GM18508 (cell line): Measurements from ENCODE around the gene ASPSCR1.

Experiments
- ATAC-seq: cut with Tn5 transposase; IDR thresholded peaks from one replicate; pipeline ENCODE4 v1.9.1; 2021; ENCODE audit warnings: moderate number of reproducible peaks; ENCODE audit not compliant: insufficient read depth, unreplicated experiment

Gene ASPSCR1

DNA sequence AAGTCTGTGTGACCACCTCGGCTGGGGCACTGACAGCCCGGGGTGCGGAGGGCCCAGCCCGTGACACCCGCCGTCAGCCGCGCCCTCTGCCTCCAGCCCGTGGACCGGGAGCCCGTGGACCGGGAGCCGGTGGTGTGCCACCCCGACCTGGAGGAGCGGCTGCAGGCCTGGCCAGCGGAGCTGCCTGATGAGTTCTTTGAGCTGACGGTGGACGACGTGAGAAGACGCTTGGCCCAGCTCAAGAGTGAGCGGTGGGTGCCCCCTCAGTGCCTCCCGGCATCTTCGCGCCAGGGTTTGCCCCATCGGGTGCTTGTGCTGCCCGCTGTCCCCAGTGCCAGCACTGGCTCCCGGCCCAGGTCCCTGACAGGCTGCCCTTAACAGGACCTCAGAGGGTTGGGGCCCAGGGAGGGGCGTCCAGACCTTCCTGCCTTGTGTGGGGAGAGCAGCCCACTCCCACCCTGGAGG is 31.5 kb downstream of the ASPSCR1 start:
- ATAC-seq = no peak

DNA sequence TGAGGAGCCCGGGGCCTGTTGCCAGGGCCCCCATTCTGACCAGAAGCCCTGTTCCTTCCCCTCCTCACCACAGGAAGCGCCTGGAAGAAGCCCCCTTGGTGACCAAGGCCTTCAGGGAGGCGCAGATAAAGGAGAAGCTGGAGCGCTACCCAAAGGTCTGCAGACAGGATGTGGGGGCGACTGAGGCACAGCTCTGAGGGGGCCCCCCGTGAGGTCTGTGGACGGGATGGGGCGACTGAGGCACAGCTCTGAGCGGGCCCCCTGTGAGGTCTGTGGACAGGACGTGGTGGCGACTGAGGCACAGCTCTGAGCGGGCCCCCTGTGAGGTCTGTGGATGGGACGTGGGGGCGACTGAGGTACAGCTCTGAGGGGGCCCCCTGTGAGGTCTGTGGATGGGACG is 32.0 kb downstream of the ASPSCR1 start:
- ATAC-seq = no peak

DNA sequence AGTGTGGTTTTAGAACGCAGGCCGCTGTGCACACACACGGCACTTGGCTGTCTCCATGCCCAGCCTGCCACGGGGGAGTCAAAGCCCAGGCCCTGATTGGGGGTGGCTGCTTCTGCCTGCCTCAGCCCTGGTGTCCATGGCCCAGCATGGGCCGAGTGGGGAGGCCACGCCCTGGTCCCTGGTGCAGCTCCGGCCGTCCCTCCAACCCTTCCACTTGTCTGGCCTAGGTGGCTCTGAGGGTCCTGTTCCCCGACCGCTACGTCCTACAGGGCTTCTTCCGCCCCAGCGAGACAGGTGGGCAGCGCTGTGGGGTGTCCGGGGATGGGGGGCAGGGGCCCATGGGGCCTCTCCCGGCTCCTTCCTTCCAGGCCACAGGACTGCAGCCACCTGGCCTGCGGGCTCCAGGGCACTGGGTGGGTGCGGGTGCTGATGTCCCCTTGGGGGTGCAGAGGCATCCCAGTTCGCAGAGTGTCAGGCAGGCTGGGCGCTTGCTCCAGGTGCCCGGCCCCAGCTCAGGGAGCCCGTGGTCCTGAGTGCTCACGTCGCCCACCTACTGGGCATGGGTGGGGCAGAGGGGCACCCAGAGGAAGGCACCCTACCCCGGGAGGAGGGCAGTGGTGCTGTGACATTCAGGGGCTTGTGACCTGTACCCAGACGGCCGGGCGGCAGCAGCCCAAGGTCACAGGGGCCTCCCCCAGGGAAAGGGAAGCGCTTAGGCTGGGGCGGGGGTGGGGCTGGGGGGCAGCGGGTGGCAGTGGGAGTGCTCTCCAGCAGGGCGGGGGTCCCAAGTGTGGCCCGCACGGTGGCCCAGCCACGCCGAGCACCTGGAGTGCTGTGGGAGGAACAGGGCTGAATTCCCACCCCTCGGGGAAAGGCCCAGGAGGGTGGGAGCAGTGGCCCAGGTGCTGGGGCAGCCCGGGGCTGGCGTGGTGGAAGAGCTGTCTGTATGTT is 33.4 kb downstream of the ASPSCR1 start:
- no peak for ATAC-seq

DNA sequence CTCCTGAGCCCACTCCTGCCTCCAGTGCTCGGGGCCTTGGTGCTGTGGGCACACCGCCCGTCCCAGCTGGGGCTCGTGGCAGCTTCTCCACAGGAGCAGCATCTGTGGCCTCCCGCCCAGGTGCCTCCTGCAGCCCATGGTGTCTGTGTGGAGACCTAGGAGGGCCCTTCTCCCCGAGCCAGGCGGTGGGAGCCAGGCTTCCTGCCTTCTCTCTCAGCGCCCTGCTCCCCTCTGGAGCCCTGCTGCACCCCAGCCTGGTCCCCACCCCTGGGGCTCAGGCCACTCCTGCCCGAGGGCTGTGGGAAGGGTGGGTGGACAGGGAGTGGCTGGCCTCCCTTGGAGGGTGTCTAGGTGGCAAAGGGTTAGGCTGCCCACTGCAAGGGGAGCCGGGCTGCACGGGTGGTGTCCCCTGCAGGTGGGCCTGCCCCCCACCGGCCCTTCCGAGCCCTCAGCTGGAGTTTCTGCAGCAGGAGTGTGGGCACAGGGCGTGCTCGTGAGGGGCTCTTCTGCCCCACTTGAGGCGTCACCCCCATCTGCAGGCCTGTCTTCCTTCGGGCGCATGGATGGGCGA is 34.3 kb downstream of the ASPSCR1 start:
- ATAC-seq = no peak

DNA sequence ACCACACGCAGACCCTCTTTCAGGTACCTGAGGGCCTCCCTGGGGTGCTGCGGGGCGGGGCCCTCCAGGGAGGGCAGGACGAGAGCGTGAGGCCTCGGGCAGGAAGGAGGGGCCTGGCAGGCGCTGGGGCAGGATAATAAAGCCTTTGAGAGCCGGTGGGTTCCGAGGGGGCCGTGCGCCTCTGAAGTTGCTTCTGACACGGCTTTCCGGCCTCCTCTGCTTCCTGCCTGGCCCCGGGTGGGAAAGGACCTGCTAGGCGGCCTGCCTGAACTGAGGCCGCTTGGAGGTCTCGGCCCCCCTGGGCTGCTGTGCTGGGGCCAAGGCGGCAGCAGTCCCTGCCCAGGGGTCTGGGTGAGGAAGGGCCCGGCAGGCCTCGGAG is 34.8 kb downstream of the ASPSCR1 start:
- no peak for ATAC-seq

DNA sequence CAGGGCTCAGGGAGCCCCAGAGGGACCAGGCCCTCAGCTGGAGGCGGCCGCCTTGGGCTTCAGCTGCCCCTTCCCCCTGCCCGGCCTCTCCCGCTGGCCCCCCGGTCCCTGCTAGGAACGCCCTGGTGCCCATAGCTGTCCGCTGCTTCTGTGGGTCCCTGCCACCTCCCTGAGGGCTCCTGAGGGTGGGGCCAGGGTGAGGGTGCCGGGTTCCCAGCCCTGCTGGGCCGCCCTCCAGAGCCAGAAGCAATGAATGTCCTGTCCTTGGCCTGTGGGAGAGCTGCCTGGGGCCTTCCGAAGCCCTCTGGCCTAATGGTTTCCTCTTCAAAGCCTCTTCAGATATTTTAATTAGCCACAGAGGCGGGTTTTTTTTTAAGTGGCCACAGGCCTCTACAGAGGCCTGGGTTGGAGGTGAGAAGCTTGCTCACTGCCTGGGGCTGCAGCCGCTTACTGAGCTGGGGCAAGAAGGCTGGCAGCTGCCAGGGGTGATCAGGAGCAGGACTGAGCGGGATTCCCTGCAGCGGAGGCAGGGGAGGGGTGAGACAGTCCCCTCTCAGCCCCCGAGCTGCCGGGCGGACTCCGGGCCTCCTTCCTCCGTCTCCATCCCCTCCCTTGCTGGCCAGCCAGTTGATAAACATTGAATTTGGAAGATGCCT is 35.3 kb downstream of the ASPSCR1 start:
- no peak for ATAC-seq

DNA sequence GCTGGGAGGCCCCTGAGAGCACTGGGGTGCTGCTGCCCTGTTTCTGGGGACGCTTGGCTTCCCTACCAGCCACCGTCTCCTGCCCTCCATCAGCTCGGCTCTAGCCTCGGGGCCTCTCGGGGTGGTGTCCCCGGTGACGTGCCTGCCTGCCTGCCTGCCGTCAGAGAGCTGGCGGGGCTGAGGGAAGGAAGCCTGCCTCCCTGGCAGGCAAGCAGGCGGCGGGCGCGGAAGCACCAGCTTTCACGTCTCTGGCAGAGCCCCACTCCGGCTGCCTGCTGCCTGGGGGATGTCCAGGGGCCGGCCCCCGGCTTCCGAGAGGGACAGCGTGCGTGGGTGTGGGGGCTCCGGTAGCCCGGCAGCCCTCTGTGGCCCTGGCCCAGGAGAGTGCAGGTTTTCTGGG is 35.9 kb downstream of the ASPSCR1 start:
- no peak for ATAC-seq

DNA sequence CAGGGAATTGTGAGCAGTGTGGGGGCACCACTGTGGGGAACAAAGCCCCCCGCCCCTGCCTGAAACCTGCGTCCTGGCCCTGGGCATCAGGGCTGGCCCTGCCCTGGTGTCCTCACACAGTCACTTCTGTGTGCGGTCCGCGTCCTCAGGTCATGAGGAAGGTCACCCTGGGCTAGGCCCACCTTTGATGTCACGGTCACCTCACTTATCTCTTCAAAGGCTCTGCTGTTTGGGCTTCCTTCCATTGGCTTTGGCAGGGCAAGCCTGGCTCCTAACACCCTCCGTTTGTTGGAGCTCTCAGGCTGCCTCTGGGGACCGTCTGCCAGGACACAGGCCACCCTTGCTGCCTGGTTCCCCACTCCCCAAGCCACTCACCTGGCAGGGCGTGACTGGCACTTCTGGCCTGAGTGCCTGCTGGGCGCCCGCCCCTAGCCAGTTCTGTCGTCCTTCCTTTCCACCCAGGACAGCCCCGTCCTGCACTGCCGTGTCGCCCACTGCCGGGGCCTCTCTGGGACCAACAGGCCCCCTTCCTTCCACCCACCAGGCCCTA is 36.4 kb downstream of the ASPSCR1 start:
- no peak for ATAC-seq

DNA sequence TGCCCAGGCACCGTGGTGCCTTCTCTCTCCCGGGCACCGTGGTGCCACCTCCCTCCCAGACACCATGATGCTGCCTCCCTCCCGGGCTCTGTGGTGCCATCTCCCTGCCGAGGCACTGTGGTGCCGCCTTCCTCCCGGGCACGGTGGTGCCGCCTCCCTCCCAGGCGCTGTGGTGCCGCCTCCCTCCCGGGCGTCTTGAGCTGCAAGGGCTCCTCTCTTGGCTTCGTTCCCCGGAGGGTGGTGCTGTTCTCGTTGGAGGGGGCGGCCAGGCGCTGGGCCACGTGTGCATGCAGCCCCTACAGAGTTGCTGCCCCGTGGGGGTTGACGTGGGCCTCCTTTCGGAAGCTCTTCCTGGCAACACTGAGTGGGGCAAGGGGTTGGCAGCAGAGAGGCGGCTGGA is 37.0 kb downstream of the ASPSCR1 start:
- ATAC-seq = no peak

DNA sequence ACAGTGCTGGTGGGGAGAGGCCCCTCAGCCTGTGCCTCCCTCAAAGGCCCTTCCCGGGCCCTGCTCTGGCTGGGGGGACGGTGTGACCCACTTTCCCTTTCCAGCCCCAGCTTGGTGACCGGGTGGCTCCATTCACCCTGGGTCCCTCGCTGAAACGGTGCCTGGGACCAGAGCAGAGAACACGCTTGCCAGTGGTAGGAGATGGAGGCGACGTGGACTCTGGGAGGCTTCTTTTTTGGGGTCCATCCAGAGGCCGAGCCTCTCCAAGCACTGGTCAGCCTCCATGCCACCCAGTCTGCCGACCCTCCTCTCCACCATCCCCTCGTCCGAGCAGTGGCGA is 37.5 kb downstream of the ASPSCR1 start:
- ATAC-seq = no peak

DNA sequence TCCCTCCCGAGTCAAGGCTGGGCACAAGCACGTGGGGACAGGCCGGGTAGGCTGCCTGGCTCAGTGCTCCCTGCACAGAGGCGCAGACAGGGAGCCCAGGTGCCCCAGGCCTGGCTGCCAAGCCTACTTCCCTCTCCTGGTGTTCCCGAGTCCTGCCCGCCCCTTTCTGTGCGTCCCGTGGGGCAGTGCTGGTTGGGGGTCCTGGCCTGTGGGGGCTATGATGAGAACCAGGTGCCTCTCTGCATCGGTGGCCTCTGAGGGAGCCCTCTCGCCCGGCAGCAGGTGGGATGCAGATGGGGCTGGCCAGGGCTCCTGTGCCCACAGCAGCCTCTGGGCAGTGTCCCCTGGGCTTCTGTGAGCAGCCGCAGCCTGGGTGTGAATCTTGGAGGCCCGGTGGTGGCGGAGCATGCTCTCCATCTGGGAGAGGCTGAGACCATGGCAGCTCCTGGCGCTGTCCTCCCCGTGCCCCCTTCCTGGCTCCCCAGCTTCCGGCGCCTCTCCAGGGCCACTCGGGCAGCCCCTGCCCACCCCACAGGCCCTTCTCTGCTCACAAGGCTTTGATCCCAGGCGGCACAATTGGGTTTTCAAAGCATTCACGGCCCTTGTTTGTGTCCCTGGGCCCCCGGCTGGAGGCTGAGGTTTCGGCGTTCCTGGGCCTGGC is 38.0 kb downstream of the ASPSCR1 start:
- ATAC-seq = no peak

DNA sequence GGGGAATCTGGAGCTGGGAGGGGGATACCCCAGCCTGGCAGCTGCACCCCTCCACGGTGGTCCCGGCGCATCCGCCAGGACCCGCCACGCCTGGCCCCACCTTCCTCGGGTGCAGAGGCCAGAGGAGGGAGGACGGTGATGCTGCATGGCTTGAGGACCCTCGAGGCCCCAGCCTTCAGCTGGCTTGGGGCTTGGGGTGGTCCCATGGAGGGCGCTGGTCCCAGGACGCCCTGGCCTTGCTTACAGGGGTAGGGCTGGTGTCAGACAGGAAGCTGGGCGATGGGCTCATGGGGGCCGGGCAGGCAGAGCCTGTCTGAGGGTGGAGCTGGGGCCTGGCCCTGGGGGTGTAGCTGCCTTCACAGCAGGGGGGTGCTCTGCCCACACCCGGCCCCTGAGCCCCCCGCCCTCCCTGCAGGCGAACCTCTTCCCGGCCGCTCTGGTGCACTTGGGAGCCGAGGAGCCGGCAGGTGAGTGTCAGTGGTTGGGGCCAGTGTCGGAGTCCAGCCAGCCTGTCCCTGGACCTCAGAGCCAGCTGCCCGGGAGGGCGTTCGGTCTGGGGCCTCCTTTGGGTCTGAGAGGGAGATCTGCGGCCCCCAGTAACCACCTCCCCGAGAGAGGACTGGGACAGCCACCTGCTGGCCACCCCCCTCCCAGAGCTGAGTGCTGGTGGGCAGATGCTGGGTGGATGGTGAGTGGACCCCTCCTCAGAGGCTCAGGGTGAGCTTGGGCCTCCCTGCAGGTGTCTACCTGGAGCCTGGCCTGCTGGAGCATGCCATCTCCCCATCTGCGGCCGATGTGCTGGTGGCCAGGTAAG is 38.8 kb downstream of the ASPSCR1 start:
- ATAC-seq = no peak

DNA sequence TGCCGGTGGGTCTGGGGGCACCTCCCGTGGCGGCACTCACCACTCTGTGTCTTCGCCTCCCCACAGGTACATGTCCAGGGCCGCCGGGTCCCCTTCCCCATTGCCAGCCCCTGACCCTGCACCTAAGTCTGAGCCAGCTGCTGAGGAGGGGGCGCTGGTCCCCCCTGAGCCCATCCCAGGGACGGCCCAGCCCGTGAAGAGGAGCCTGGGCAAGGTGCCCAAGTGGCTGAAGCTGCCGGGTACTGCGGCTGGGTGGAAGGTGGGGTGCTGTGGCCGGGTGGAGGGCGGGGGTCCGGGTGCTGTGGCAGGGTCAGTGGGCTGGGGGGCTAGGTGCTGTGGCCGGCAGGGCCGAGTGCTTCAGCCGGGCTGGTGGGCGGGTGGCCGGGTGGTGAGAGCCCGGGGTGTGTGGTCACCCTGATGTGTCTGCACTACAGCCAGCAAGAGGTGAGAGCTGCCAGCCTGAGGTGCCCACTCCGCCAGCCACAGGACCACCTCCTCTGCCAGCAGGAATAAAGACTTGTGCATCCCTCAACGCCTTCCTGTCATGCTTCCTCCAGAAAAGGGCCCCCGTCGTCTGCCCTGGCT is 39.5 kb downstream of the ASPSCR1 start:
- no peak for ATAC-seq

DNA sequence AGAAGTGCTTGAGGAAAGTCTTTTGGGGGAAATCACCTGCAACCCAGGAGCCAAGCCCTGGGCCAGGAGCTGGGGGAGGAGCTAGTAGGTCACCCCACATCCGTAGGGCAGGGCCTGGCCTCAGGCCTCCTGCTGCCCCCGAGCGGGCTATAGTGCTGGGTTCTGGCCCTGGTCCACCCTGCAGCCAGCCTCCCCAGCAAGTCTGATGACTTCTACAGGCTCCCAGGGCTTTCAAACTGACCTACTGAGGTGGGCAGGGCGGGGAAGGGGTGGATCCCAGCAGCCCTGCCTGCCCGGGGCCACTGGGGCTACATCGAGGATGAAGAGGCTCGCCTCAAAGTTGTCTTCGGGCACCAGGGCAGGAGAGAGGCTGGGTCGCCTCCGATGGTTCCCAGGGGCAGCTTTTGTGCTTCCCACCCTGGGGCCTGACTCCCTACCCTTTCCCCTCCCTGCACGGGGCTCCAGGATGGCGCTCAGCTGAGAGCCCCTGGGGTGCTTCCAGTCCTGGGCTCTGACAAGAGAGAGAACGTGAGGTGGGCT is 40.3 kb downstream of the ASPSCR1 start:
- ATAC-seq = no peak

DNA sequence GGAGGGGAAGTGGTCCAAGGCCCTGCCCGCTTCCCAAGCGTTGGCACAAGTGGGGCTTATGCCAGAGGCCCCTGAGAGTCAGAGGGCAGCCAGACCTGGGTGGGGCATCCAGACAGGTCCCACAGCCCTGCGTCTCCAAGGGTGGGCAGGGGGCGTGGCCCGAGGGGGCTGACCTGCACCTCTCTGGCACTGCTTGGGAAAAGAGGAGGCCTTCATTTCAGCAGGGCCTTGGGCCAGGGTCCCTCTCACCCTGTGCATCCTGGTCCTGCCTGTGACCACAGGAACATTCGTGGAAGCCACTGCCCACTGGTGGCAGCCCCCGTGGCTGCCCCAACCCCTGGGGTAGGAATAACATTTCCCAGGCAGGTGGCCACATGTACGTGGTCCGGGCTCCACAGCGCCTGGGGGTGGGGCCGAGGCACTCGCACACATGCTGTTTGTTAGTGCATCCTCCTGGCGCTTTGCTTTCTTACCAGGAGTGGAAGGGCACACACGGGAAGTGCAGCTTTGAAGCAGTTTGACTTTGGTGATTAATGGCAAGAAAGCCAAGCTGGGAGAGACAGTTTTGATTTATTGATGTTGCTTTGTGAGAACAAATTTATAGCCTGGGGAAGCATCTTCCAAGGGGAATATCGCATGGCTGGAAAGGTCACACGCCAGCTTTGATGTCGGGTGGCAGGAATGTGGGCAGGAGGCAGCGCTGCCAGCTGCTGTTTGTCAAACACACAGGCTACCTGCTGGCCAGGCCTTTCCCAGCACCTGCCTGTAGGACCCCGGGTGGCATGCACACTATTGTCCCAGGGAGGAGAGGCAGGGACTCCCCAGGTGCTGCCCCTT is 40.9 kb downstream of the ASPSCR1 start:
- no peak for ATAC-seq

DNA sequence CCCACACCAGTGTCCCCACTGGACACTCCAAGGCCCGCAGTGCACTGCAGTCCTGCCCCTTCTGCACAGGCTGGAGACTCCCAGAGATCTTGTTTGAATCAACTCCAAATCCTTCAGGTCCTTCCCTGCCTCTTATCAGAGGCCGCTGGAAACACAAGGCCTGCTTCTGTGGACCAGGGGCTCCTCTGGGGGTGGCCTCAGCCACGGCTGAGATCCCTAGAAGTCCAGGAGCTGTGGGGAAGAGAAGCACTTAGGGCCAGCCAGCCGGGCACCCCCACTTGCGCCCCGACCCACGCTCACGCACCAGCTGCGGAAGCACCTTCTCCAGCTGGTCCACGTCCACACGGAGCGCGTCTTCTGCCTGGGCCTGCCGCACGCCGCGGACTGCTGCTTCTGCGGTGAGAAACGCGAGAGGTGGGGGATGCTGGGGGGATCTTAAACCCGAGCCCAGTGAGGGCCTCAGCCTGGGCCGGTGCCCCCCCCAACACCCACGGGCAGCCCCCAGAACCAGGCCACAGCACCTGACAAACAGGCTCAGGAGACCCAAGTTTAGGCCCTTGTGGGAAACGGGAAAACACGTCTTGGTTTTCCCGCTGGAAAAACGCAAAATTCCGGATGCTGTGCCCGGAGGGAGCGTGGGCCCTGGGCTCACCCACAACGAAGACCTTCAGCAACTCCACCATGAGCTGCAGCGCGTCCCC is 41.7 kb downstream of the ASPSCR1 start:
- ATAC-seq = no peak

DNA sequence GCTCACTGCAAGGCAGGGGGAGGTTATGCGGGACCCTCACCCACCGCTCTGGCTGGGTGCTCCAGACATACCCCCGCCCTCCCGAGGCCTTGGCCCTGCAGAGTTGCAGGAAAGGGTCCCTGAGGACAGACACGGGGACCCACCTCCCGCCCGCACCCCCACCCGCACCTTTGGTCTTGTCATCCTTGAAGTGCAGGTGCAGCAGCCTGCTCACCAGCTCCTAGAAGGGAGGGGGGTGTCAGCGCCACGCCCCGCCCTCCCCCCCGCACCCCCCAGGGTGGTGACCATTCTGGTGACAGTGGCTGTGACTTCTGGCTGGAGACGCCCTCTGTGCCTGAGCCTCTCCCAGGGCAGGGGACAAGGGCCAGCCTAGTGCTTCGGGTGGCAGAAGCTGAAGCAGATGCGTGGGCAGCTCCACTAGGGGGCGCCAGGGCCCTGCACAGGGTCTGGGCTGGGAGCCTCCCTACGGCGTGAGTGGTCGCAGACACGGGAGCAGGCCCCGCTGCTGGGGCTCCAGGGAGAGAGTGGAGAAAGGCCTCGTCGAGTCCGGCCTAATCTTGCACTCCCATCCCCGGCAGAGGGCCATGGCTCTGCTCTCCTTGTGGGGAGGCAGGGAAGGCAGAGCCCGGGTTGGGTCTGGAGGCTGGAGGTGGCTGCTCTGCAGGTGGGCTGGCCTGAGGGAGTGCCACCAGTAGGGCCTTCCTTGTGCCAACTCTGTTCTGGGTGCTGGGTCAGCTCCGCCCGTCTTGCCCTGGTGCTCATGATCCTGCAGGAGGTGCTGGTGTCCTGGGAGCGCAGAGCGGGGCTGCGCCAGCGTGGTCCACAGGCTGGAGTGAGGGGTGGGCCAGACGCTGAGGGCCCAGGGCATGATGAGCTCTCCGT is 42.5 kb downstream of the ASPSCR1 start:
- no peak for ATAC-seq
